Adrenal gland (tissue), 5 donors: Measurements from ENCODE around the gene KDM4C.

Experiments
- POLR2A ChIP-seq, 2 donors: fragments of 450-650 bp; IDR thresholded peaks; one replicate each; pipeline ENCODE4 v1.6.1; 2017; ENCODE audit warnings: antibody characterized with exemption in 2 of 2, mild to moderate bottlenecking in 2 of 2, moderate library complexity in 1 of 2
- TF ChIP-seq, protein P1 (sequence below), 6 experiments: fragments of 450-650 bp in 4 of 6; fragments of 200-600 bp in 2 of 6; sonication (generic) in 1 of 6; IDR thresholded peaks; 1 replicate in 5 of 6; 2 replicates in 1 of 6; pipeline versions ENCODE4 v1.5.1 to v1.8.0; 2016 to 2021; ENCODE audit warnings: antibody characterized with exemption in 6 of 6, mild to moderate bottlenecking in 2 of 6, moderate library complexity in 1 of 6
- donor health status: DM: no; HTN: no; CAD: no.

DNA sequence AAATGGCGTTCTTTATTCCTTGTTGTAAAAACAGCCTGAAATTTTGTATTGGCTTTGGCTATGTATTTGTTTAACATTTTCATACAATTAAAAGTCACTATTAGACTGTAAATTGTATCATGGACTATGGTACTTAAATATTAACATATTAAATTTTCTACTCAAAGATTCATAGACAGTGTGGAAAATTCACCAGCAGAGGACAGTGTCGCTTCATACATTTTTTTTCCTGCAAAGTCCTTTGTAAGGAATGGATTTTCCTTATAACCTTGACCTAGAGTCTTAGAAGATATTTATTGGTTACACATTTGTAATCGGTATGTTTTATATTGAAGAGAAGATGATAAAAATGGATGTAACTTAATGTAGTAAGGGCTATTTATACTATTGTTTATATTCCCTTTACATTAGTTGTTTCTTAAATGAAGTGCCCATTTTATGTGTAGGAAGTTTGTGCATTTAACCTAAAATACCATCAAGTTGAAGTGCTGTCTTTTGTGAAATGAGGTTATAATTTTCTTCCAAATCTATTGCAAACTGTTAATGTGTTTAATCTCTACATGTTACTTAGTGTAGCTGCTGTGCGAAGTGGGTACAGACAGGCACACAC, 150.1 kb downstream of the KDM4C start:
- no peak for TF ChIP-seq POLR2A (IDR thresholded peaks at IDR 0.05)
- TF ChIP-seq, protein P1, sequence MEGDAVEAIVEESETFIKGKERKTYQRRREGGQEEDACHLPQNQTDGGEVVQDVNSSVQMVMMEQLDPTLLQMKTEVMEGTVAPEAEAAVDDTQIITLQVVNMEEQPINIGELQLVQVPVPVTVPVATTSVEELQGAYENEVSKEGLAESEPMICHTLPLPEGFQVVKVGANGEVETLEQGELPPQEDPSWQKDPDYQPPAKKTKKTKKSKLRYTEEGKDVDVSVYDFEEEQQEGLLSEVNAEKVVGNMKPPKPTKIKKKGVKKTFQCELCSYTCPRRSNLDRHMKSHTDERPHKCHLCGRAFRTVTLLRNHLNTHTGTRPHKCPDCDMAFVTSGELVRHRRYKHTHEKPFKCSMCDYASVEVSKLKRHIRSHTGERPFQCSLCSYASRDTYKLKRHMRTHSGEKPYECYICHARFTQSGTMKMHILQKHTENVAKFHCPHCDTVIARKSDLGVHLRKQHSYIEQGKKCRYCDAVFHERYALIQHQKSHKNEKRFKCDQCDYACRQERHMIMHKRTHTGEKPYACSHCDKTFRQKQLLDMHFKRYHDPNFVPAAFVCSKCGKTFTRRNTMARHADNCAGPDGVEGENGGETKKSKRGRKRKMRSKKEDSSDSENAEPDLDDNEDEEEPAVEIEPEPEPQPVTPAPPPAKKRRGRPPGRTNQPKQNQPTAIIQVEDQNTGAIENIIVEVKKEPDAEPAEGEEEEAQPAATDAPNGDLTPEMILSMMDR (IDR thresholded peaks at IDR 0.05): peak; percentile 60 to 84 (median 78)
